ENCODE results near the gene DNAH14. TPM values are rescaled to one million over a fixed set of nuclear protein-coding genes. Genes with fewer than 3 reads are reported as not detected.

Gene DNAH14
- total and polyA plus RNA-seq, 4 donors: 2.7 to 19.8 (median 9.6) TPM

DNA sequence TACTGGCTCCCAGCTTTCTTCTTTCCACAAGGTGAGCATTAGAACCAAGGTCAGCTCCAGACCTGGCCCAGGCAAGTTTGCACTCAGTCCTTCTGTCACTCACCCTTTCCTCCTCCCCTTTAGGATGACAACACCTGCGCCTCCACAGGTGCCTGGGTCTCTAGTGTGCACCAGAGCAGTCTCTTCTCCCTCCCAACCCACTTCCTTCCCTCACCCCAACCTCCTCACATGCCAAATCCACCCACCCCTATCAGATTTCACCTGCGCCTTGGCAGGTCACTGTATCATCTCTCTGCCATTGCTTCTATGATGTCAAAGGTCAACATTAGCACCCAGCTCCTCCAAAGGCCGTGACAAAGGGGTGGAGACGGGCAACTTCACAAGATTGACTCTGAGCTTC is 460.4 kb downstream of the DNAH14 start:
- H3K36me3 ChIP-seq (ENCODE audit: control insufficient read depth in 4 of 4, insufficient read depth in 3 of 4, low read depth in 1 of 4, low read length in 3 of 4): no peaks in the 10 kb centered on the region

GRCh38 chr1:225396357-225396756 is 466.9 kb downstream of the DNAH14 start:
- Histone ChIP-seq H3K4me1 (ENCODE audit: control insufficient read depth in 4 of 4, insufficient read depth in 4 of 4, low read length in 3 of 4) (no peaks in the 10 kb centered on the region), H3K36me3 (ENCODE audit: control insufficient read depth in 4 of 4, insufficient read depth in 3 of 4, low read depth in 1 of 4, low read length in 3 of 4) (peaks cover 1 to 23% (median 7%) of the 10 kb centered on the region in 4 donors), H3K9me3 (ENCODE audit: control insufficient read depth in 4 of 4, low read length in 3 of 4) (no peaks in the 10 kb centered on the region), H3K27ac (ENCODE audit: low read depth in 1 of 2, low read length in 2 of 2) (no peak overlapping the region), H3K27me3 (ENCODE audit: control insufficient read depth in 4 of 4, insufficient read depth in 4 of 4, low read length in 3 of 4) (no peaks in the 10 kb centered on the region), H3K4me3 (ENCODE audit: low read depth in 1 of 3, low read length in 3 of 3) (no peak overlapping the region), H3K9ac (ENCODE audit: low read depth in 1 of 2, low read length in 2 of 2) (no peak overlapping the region)
- 95% methylated on average over 2 of the region's 2 CpGs for WGBS
- DNase-seq (ENCODE audit: low spot score): no peak
- no peak for TF ChIP-seq YY1 (IDR thresholded peaks at IDR 0.05)
- no peak for TF ChIP-seq EGR1 (IDR thresholded peaks at IDR 0.05; ENCODE audit: low read depth in 2 of 2)
- no peak for TF ChIP-seq TAF1 (conservative IDR thresholded peaks at IDR 0.05)
- no peak for TF ChIP-seq RAD21 (IDR thresholded peaks at IDR 0.05)
- no peak for TF ChIP-seq REST (IDR thresholded peaks at IDR 0.05)
- TF ChIP-seq, protein P1, sequence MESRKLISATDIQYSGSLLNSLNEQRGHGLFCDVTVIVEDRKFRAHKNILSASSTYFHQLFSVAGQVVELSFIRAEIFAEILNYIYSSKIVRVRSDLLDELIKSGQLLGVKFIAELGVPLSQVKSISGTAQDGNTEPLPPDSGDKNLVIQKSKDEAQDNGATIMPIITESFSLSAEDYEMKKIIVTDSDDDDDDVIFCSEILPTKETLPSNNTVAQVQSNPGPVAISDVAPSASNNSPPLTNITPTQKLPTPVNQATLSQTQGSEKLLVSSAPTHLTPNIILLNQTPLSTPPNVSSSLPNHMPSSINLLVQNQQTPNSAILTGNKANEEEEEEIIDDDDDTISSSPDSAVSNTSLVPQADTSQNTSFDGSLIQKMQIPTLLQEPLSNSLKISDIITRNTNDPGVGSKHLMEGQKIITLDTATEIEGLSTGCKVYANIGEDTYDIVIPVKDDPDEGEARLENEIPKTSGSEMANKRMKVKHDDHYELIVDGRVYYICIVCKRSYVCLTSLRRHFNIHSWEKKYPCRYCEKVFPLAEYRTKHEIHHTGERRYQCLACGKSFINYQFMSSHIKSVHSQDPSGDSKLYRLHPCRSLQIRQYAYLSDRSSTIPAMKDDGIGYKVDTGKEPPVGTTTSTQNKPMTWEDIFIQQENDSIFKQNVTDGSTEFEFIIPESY (IDR thresholded peaks at IDR 0.05): no peak
- TF ChIP-seq RXRA (IDR thresholded peaks at IDR 0.05): no peak
- no peak for TF ChIP-seq FOXA2 (IDR thresholded peaks at IDR 0.05)

More for the DNA sequence above, 460.4 kb downstream of the DNAH14 start:
- no peak for DNase-seq (ENCODE audit: low spot score)
- H3K4me1 ChIP-seq (ENCODE audit: control insufficient read depth in 4 of 4, insufficient read depth in 4 of 4, low read length in 3 of 4): no peaks in the 10 kb centered on the region
- 97% methylated on average over 4 of the region's 4 CpGs for WGBS
- H3K9me3 ChIP-seq (ENCODE audit: control insufficient read depth in 4 of 4, low read length in 3 of 4): no peaks in the 10 kb centered on the region
- no peak overlapping the region for H3K9ac ChIP-seq (ENCODE audit: low read depth in 1 of 2, low read length in 2 of 2)
- H3K27ac ChIP-seq (ENCODE audit: low read depth in 1 of 2, low read length in 2 of 2): no peak overlapping the region
- no peak for TF ChIP-seq YY1 (IDR thresholded peaks at IDR 0.05)
- no peak for TF ChIP-seq HNF4G (IDR thresholded peaks at IDR 0.05)
- TF ChIP-seq SP1 (IDR thresholded peaks at IDR 0.05): no peak
- TF ChIP-seq, protein P1 (IDR thresholded peaks at IDR 0.05): no peak
- no peak for TF ChIP-seq FOXA1 (IDR thresholded peaks at IDR 0.05)
- no peak for TF ChIP-seq REST (IDR thresholded peaks at IDR 0.05)
- TF ChIP-seq, protein P2, sequence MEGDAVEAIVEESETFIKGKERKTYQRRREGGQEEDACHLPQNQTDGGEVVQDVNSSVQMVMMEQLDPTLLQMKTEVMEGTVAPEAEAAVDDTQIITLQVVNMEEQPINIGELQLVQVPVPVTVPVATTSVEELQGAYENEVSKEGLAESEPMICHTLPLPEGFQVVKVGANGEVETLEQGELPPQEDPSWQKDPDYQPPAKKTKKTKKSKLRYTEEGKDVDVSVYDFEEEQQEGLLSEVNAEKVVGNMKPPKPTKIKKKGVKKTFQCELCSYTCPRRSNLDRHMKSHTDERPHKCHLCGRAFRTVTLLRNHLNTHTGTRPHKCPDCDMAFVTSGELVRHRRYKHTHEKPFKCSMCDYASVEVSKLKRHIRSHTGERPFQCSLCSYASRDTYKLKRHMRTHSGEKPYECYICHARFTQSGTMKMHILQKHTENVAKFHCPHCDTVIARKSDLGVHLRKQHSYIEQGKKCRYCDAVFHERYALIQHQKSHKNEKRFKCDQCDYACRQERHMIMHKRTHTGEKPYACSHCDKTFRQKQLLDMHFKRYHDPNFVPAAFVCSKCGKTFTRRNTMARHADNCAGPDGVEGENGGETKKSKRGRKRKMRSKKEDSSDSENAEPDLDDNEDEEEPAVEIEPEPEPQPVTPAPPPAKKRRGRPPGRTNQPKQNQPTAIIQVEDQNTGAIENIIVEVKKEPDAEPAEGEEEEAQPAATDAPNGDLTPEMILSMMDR (IDR thresholded peaks at IDR 0.05; ENCODE audit: low read depth, low read length, missing input control): no peak
- no peak for TF ChIP-seq HNF4A (conservative IDR thresholded peaks at IDR 0.05)
- no peak overlapping the region for H3K4me3 ChIP-seq (ENCODE audit: low read depth in 1 of 3, low read length in 3 of 3)
- no peaks in the 10 kb centered on the region for H3K27me3 ChIP-seq (ENCODE audit: control insufficient read depth in 4 of 4, insufficient read depth in 4 of 4, low read length in 3 of 4)
